NB4 (cell line): ENCODE data around the gene GFM2.

ENCODE experiments used
- DNase-seq: peaks from one replicate; pipeline ENCODE4 v3.0.0; 2010; ENCODE audit warnings: low read depth
- H3K4me3 ChIP-seq: one replicate; pipeline ENCODE4 v1.5.1; 2011; ENCODE audit warnings: mild to moderate bottlenecking, low read depth, low read length, moderate library complexity
- CTCF ChIP-seq: IDR thresholded peaks from one replicate; pipeline ENCODE4 v1.5.1; 2012; ENCODE audit warnings: low read depth, low read length
- MAX ChIP-seq: IDR thresholded peaks from 2 replicates; pipeline ENCODE4 v1.6.1; 2011; ENCODE audit warnings: low read depth, low read length
- MYC ChIP-seq: IDR thresholded peaks from 2 replicates; pipeline ENCODE4 v1.6.1; 2011; ENCODE audit warnings: low read depth, low read length
- POLR2A ChIP-seq: IDR thresholded peaks from 2 replicates; pipeline ENCODE4 v1.6.1; 2011; ENCODE audit warnings: mild to moderate bottlenecking; ENCODE audit not compliant: insufficient read length; ENCODE audit errors: extremely low read depth

GFM2 gene

GRCh38 chr5:74738406-74738805, 28.5 kb downstream of the GFM2 start:
- TF ChIP-seq MYC (no peak), CTCF (no peak), POLR2A (no peak), MAX (no peak)
- DNase-seq = no peak
- H3K4me3 ChIP-seq = no peak overlapping the region

GRCh38 chr5:74736759-74737158, 30.2 kb downstream of the GFM2 start:
- TF ChIP-seq CTCF = no peak
- TF ChIP-seq POLR2A = no peak
- no peak for TF ChIP-seq MYC
- no peak for TF ChIP-seq MAX
- DNase-seq = no peak
- no peak overlapping the region for H3K4me3 ChIP-seq

- TF ChIP-seq MAX (no peak), MYC (no peak), CTCF (no peak), POLR2A (no peak)
- no peak overlapping the region for H3K4me3 ChIP-seq
- no peak for DNase-seq
Observed at GRCh38 chr5:74725331-74725730, 41.6 kb downstream of the GFM2 start.

- TF ChIP-seq CTCF (no peak), POLR2A (no peak), MAX (no peak), MYC (no peak)
- no peak overlapping the region for H3K4me3 ChIP-seq
- DNase-seq = no peak
Observed at GRCh38 chr5:74722271-74722670, 44.6 kb downstream of the GFM2 start.

- no peak for DNase-seq
- TF ChIP-seq CTCF (no peak), POLR2A (no peak), MYC (no peak), MAX (no peak)
- H3K4me3 ChIP-seq = no peak overlapping the region
Observed at GRCh38 chr5:74717596-74717995, 49.3 kb downstream of the GFM2 start.

GRCh38 chr5:74693191-74693590, 73.7 kb downstream of the GFM2 start:
- no peak for DNase-seq
- TF ChIP-seq MYC (no peak), MAX (no peak), POLR2A (no peak), CTCF (no peak)
- H3K4me3 ChIP-seq = no peak overlapping the region
